ENCODE results near the gene NFATC2. TPM values are rescaled to one million over a fixed set of nuclear protein-coding genes. Genes with fewer than 3 reads are reported as not detected.

Gene NFATC2
- total RNA-seq, 1 experiment from 2014 or later, result 0.61 TPM

DNA sequence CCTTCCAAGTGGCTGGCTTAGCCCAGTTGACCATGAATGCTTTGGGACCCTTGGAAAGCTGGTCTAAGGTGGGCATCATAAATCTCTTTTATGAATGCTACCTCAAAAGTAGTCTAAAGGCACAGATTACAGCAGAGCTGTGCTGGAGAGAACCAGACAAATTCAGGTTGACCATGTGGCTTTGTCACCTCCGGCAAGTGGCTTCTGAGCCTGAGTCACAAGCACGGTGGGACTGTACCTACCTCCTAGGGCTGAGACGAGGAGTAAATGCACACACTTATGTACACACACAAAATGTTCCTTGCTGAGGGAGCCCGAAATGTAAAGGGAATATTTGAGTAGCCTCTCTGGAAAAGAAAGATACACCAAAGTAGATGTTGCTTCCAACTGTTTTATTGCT lies 155.9 kb downstream of the NFATC2 start:
- H2BK20ac ChIP-seq (ENCODE audit: low read depth, low read length, poor library complexity, severe bottlenecking), result no peak overlapping the region
- H3K9ac ChIP-seq (ENCODE audit: extremely low read depth, insufficient read length, low read length), result no peak overlapping the region
- no peaks in the 10 kb centered on the region for H3K27me3 ChIP-seq (ENCODE audit: insufficient read depth, low read length)
- no peak overlapping the region for H3K56ac ChIP-seq (ENCODE audit: insufficient read length, low read depth, low read length)
- H2AK5ac ChIP-seq (ENCODE audit: insufficient read length, low read length), result no peak overlapping the region
- no peak overlapping the region for H4K91ac ChIP-seq (ENCODE audit: insufficient read length, low read depth, low read length)
- H3K9me3 ChIP-seq (ENCODE audit: control insufficient read depth, low read depth, low read length), result no peaks in the 10 kb centered on the region
- H3K4ac ChIP-seq (ENCODE audit: low read depth, low read length), result no peak overlapping the region
- no peaks in the 10 kb centered on the region for H3K79me1 ChIP-seq (ENCODE audit: insufficient read depth, low read depth, low read length, poor library complexity, severe bottlenecking)
- no peak overlapping the region for H3K4me2 ChIP-seq (ENCODE audit: insufficient read depth, insufficient read length, low read length)
- Mint-ChIP-seq H3K9me3 (no peaks in the 10 kb centered on the region), H3K27ac (peak overlapping the region in 2 of 3 experiments; percentile 41 to 56; a peak in 2 of 7 replicates), H3K4me3 (no peak overlapping the region), H3K36me3 (ENCODE audit: insufficient read depth in 1 of 3, low read depth in 3 of 3) (peaks cover 0 to 2% (median 0%) of the 10 kb centered on the region in 3 experiments; a peak in 1 of 7 replicates), H3K27me3 (ENCODE audit: low read depth) (peaks cover 12% of the 10 kb centered on the region), H3K4me1 (peaks cover 43 to 52% of the 10 kb centered on the region in 2 experiments)
- H3K23me2 ChIP-seq (ENCODE audit: insufficient read length, low read depth, low read length, poor library complexity, severe bottlenecking), result no peaks in the 10 kb centered on the region
- no peak overlapping the region for H4K5ac ChIP-seq (ENCODE audit: insufficient read length, low read depth, low read length)
- no peak overlapping the region for H3K18ac ChIP-seq (ENCODE audit: insufficient read length, low read depth, low read length)
- no peak overlapping the region for H3T11ph ChIP-seq (ENCODE audit: low read length)
- no peak overlapping the region for H3K14ac ChIP-seq (ENCODE audit: insufficient read depth, low read length)
- no peak for DNase-seq
- H2BK12ac ChIP-seq (ENCODE audit: insufficient read length, low read depth, low read length), result no peak overlapping the region
- H2BK15ac ChIP-seq (ENCODE audit: low read depth, low read length), result no peak overlapping the region
- no peak overlapping the region for H2AFZ ChIP-seq (ENCODE audit: low read length)
- no peaks in the 10 kb centered on the region for H4K20me1 ChIP-seq (ENCODE audit: control insufficient read depth, insufficient read depth, insufficient read length)
- no peak overlapping the region for H3K23ac ChIP-seq (ENCODE audit: insufficient read length, low read depth, low read length)
- no peaks in the 10 kb centered on the region for H3K79me2 ChIP-seq (ENCODE audit: insufficient read depth, low read length)
- WGBS (ENCODE audit: extremely low coverage, insufficient read length, low lambda C conversion rate), result no CpG with 5 or more reads among the region's 4 CpGs
- H4K8ac ChIP-seq (replicated peaks; ENCODE audit: insufficient read length, low read depth, low read length), result no peak overlapping the region
- H2BK5ac ChIP-seq (ENCODE audit: insufficient read length, low read length), result no peak overlapping the region
- H2BK120ac ChIP-seq (ENCODE audit: low read depth, low read length, poor library complexity, severe bottlenecking), result no peak overlapping the region
- TF ChIP-seq, protein P1, sequence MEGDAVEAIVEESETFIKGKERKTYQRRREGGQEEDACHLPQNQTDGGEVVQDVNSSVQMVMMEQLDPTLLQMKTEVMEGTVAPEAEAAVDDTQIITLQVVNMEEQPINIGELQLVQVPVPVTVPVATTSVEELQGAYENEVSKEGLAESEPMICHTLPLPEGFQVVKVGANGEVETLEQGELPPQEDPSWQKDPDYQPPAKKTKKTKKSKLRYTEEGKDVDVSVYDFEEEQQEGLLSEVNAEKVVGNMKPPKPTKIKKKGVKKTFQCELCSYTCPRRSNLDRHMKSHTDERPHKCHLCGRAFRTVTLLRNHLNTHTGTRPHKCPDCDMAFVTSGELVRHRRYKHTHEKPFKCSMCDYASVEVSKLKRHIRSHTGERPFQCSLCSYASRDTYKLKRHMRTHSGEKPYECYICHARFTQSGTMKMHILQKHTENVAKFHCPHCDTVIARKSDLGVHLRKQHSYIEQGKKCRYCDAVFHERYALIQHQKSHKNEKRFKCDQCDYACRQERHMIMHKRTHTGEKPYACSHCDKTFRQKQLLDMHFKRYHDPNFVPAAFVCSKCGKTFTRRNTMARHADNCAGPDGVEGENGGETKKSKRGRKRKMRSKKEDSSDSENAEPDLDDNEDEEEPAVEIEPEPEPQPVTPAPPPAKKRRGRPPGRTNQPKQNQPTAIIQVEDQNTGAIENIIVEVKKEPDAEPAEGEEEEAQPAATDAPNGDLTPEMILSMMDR (conservative IDR thresholded peaks at IDR 0.05), result no peak
- peaks cover 9% of the 10 kb centered on the region; the same call in 1 of the 2 replicates for H3K4me1 ChIP-seq (ENCODE audit: insufficient read depth, low read length)
- H3K27ac ChIP-seq (ENCODE audit: insufficient read length, low read depth, low read length), result no peak overlapping the region
